OCI-LY1 (cell line): ENCODE results near the gene SRSF11.

Source experiments
- CTCF ChIP-seq: fragments of 200-600 bp; sonication (generic), shearing (Covaris generic); IDR thresholded peaks from 2 replicates; pipeline ENCODE4 v1.5.1; 2017; ENCODE audit warnings: mild to moderate bottlenecking, antibody characterized with exemption, low read length, moderate library complexity, mixed read lengths
- EZH2 ChIP-seq: fragments of 200-600 bp; sonication (generic), shearing (Covaris generic); IDR thresholded peaks from 2 replicates; pipeline ENCODE4 v1.8.0; 2017; ENCODE audit warnings: borderline replicate concordance, mixed run types, mild to moderate bottlenecking, antibody characterized with exemption, low read length, moderate library complexity, mixed read lengths

DNA sequence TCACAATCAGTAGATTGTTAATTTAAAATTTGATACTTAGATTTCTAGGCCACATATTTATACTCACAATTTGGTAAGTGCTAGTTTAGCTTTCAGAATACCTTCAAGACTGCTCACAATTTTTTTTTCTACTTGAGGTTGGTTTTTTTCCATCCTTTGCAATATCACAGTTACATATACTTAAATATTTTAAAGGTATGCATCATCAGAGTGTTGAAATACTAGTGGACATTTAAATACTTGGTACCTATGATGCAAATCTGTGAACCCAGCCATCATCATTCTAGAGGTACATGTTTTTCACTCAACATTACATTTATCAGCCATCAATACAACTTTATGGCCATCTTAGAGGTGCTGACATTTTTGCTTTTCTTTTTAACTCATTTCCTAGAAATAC lies 9.6 kb upstream of the SRSF11 start:
- no peak for TF ChIP-seq CTCF
- TF ChIP-seq EZH2: no peak
